Fibroblast of pulmonary artery (primary cell): Measurements from ENCODE around the gene SLC6A19.

Source experiments
- DNase-seq: peaks from one replicate; pipeline ENCODE4 v3.0.0-alpha.2; 2010; ENCODE audit warnings: low read depth
- H3K4me3 ChIP-seq: replicated peaks from 2 replicates; pipeline ENCODE4 v1.5.1; 2011; ENCODE audit warnings: low read depth, mild to moderate bottlenecking, control low read depth, low read length, moderate library complexity
- CTCF ChIP-seq: IDR thresholded peaks from 2 replicates; pipeline ENCODE4 v1.5.1; 2011; ENCODE audit warnings: mild to moderate bottlenecking, control low read depth, low read length, inconsistent platforms; ENCODE audit errors: missing control alignments

Gene SLC6A19

DNA sequence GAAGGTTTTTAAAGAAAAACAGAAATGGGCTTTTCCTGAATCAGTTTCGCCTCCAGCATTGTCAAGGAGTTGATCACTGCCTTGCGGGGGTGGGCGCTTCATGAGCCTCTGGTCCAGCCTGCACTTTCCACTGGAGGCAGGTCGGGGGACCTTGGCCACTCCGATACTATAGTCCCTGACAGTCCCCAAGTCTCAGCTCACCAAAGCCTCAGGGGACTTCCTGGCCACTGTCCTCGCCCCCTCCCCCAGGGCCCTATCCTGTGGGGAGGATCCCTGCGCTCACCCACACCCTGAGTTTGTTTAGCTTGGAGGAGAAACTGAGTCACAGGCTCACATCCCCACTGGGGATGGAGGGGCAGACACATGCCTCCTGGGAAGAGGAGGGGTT lies 1.4 kb downstream of the SLC6A19 start:
- H3K4me3 ChIP-seq, result no peak overlapping the region
- no peak for TF ChIP-seq CTCF
- DNase-seq, result no peak

- TF ChIP-seq CTCF, result no peak
These were observed 2.0 kb downstream of the SLC6A19 start for GRCh38 chr5:1203311-1203967.

DNA sequence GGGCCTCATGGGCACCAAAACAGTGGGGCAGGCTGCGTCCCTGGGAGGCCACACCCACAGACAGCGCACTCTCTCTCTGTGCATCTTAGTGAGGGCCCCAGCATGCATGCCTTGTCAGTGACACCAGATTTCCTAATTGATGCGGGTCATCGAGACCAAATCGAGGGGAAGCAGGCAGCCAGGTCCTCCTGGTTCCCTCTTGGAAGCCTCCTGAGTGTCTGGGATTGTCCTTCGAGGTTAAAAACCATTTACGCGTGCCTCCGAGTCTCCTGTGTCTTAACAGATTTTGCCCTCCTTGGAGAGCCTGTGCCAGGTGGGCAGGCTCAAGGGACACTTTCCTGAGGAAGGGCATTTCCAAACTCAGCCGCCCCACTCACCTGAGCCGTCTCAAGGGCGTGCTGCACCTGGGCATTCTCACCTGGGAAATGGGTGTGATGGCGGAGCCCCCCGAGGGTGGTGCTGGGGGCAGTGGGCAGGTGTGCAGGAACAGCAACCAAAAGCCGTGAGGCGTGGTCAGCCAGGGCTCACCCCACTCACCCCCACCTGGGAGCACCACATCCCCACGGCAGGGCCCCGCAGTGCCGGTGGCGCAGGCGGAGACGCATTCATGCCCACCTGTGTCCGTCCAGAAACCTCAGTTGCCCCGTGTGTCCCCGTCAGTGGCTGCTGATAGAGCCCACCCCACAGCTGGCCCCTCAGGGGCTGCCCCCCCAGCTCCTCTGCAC lies 2.7 kb downstream of the SLC6A19 start:
- H3K4me3 ChIP-seq, result no peak overlapping the region
- no peak for DNase-seq
- no peak for TF ChIP-seq CTCF

More at GRCh38 chr5:1203311-1203967, 2.0 kb downstream of the SLC6A19 start:
- no peak overlapping the region for H3K4me3 ChIP-seq
- DNase-seq, result no peak

GRCh38 chr5:1204693-1205242 lies 3.4 kb downstream of the SLC6A19 start:
- TF ChIP-seq CTCF, result peak; percentile 47
- peak; percentile 31 for DNase-seq
- H3K4me3 ChIP-seq, result no peak overlapping the region

DNA sequence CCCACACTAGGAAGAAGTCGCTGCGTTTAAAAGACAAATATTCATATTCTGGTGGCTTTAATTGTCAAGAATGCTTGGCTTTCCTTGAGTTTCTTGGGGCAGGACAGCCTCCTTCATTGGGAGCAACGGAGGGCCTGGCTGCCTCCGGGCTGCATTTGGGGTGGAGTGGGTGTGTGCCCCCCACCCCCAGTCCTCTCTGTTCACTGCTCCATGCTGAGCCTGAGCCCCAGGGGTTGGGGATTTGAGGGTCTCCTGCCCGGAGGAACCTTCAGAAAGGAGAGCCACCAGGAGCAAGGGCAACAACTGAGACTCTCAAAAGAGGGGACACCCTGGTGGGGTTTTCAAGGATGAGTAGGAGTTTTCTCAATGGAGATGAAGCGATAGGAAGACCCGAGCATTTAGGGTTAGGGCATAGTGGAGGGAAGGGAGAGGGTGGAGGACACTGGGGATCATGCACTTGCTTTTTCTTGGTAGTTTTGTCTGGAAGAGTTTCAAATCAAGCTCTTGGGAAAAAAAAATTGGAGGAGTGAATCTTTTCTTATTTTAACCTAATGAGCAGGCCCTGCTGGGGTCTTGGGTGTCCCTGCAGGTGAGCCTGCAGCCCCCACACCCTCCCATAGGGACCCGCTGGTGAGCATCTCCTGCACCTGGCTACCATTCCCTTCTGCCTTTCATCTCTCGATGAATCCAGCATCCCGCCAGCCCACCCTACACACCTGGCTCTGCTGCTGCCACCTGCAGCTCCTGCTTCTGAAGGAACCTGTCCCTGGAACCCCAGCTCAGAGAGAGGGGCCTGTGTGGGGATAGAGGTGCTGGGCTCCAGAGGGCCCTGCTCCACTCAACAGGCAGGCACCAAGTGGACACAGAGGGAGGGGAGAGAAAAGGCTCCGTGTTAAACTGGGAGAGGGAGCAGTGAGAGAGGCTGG lies 4.1 kb downstream of the SLC6A19 start:
- TF ChIP-seq CTCF, result no peak
- no peak for DNase-seq
- H3K4me3 ChIP-seq, result no peak overlapping the region

DNA sequence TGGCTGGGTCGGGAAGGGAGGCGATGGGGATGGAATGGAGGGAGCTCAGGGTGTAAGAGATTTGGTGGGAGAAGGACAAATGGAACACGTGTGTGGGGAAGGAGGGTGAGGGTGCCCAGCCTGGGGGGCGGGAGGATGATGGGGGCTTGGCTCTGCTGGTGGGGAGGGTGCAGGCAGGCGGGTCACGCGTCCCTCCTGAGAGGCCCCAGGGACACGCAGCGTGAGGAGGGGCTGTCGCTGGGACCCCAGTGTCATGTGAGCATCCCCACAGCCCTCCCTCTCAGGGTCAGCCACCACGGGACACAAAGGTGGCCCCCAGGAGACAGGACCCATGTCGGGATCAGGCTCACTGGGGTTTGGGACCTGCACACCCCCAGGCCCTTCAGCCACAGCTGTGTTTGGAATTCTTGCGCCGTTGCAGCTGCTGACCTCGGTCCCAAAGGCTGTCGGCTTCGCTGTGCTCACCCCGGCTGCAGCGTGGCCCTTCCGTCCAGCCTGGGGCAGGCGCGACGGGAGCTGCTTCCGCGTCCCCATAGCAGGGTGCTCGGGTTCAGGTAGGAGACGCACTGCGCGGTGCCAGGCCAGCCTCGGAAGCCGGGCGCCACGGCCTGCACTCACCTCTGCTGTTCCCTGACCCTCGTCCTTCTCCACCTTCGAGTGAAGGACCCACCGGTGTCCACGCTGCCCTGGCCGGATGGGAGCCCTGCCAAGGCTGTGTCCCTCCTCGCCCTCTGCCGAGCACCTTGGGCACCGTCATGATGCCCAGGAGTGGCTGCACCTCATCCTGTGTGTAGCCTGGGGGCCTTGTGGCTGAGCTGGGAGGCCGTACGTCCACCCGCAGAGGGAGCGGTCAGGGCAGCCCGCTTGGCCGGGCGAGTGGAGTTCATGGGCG lies 5.4 kb downstream of the SLC6A19 start:
- no peak for TF ChIP-seq CTCF
- no peak overlapping the region for H3K4me3 ChIP-seq
- no peak for DNase-seq
